GM19328 (cell line): ENCODE results near the gene ZFAND2A.
"Not testable (repeated sequence)": the region's sequence is repeated elsewhere in the genome, so short reads cannot be mapped to it uniquely, and the experiment has no call there.

ENCODE experiments used
- ATAC-seq: cut with Tn5 transposase; IDR thresholded peaks from one replicate; pipeline ENCODE4 v1.9.1; 2021; ENCODE audit warnings: mild to moderate bottlenecking, moderate library complexity; ENCODE audit not compliant: unreplicated experiment

Gene ZFAND2A

DNA sequence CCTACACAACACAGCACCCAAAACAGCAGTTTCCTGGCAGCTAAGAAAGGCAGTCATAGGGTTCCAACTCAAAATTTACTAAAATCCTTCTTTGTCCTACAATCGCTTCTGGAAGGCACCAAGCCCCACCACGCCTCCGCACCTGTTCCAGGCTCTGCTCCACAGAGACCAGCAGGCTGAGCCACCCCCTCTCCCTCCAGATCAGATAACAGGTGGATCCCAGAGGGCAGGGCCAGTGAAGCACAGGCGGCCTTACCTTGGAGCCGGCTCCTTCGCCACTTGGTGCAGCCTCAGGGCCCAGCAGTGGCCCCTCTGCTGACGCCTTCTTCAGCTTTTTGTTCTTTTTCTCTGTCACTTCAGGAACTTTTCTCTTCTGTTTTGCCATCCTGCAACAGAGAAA lies 33.0 kb downstream of the ZFAND2A start:
- no peak for ATAC-seq

DNA sequence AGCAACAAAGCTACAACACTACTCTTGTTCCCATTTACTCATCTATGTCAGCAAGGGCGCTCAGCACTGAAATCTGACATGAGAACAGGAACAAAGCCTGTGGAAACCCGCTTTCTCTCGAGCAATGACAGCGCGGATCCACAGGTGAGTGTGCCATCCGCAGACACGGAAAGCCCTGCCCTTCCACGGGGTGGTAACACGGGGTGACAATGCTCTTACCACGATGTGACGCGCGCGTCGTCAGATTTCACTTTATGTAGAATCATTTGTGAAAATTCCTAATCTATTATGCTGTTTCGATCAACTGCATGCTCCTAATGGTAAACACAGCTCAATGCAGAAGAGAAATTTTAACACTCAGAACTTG lies 34.4 kb downstream of the ZFAND2A start:
- no peak for ATAC-seq

DNA sequence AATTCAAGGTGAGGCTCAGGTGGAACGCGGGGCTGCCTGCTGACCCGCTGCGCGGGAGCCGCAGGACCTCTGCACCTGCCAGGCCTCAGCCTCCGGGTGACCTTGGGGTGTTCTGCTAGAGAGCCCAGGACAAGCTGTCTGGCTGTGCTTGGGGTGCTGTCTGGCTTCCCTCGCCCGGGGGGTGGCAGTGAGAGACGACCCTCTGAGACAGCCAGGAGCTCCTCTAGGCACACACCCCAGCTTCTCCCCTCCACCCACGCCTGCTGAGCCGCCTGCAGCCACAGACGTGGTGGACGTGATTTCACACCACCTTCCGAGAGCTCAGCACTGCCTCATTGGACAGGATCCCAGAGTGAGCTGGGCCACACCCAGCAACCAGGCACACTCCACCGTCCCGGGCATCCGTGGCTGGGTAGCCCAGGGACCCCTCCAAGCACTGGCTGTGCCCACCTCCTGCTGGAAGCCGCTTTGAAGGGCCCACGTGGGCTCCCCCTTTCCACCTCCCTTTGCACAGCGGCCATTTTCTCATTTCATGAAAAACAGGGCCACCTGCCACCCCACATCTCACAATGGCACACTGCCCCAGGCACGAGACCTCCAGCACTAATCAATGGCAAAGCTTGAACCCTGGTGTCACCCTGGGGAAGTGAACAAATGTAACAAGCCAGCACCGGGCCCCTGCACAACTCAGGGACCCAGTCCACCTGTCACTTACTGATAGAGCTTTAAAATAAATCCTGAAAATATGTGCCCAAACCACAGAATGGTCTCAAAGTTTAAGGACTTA lies 35.0 kb downstream of the ZFAND2A start:
- no peak for ATAC-seq

DNA sequence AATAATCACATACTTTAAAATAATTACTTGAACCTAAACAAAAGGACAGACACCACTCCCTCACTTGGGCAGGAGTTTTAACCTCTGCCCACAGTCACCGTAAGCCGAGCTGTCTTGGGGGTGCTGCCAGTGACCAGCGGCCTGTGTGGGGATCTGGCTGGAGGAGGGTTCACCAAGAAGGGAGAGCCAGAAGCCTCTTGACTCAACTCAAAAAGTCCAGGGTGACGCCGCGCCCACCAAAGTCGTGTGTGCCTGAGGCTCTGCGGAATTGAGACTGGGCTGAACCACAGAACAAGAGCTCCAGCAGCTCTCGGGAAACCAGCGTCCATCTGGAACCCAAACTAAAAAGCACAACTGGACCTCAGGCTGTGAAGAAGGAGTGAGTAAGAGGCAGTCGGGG lies 35.8 kb downstream of the ZFAND2A start:
- no peak for ATAC-seq

DNA sequence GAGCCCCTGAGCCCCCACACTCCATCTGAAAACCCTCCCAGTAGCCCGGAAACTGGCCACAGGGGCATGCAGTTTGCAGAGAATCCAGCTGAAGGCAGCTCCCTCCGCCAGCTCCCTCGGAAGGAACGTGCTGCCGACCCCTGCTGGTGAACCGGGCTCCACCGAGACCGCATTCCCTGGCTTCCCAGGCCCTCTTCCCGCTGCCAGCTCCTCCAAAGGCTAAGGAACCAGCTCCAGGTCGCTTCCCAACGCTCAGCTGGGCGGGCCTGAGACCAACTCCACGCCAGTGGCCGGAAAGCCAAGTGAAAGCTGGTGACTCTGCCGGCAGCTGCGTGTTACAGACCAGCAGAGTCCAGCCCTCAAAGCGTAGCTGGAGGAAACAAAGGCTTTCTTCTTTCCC lies 36.3 kb downstream of the ZFAND2A start:
- ATAC-seq = no peak

DNA sequence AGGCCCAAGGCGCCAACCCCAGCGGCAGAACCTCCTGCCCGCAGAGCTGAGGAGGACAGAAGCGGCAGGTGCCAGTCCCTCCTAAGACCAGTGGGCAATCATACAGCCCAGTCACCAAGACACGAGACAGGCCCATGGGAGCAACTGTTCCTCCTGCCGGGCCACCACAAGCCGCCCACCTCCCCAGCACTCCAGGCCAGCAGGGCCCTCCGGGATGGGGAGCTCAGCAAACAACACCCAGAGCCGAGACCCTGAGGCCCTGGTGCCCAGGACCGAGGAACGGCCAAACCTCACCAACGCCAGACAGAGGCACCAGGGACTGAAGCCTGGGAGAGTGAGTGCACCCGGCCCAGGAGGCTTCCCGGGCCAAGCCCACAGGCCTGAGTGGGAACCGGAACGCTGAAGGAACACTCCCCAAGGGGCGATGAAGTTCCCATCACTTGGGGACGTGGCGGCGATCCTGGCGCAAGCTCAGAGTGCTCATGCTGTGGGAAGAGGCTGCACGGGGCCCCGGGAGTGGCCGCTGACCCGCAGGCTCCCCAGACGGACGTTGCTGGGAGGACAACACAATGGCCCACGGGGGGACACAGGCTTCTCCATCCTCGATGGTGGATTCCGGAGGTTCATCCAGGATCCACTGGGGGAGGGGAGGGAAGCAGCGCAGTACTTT lies 37.0 kb downstream of the ZFAND2A start:
- no peak for ATAC-seq

DNA sequence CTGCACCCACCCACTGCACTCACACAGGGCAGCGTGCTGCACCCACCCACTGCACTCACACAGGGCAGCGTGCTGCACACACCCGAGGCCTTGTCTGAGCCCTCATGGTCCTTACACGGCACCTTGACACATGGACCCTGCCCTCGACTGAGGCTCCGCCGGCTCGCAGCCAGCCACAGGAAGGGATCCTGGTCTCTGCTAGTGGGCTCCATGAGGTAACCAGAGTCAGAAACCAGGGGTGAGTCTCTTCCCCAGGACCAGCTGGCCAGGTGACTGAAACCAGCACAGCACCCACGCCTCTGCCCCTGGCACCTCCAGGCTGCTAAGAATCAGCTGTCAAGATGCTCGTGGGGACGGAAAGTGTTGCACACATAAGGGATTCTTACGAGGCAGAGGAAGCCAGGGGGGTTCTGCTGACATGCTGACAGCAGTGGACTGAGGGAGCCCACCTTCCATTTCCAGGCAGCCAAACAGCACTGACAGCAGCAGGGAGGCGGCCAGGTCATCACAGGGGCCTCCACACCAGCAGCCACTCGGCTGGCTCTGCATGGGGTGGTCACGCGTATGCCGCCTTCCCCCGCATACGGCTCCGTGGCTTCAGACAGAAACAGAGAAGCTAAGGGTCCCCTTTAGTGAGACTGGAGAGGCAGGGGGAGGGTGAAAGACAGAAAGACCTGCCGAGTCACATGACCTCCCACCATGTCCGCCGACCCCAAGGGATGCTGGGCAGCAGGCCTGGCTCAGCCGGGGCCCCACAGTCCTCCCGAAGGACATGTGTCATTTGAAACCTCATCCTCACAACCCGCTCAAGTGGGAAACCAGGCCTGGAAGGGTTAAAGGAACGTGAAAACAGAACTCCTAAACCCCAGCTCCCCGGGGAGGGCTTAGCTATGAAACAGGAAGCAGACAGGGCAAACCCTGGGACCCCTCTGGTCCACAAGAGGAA lies 37.8 kb downstream of the ZFAND2A start:
- ATAC-seq = no peak

GRCh38 chr7:1121476-1121875 lies 38.5 kb downstream of the ZFAND2A start:
- no peak for ATAC-seq

DNA sequence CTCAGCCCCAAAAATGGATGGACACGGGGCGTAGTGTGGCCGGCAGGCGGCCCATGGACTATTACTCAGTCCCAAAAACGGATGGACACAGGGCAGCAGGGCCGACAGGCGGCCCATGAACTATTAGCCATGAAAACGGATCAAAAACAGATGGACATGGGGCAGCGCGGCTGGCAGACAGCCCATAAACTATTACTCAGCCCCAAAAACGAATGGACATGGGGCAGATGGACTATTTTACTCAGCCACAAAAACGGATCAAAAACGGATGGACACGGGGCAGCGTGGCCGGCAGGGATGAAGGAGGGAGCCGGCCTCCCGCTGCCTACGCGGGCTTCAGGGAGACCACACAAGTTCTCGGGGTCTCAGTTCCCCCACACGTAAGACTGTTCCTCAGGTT lies 39.2 kb downstream of the ZFAND2A start:
- no peak for ATAC-seq

DNA sequence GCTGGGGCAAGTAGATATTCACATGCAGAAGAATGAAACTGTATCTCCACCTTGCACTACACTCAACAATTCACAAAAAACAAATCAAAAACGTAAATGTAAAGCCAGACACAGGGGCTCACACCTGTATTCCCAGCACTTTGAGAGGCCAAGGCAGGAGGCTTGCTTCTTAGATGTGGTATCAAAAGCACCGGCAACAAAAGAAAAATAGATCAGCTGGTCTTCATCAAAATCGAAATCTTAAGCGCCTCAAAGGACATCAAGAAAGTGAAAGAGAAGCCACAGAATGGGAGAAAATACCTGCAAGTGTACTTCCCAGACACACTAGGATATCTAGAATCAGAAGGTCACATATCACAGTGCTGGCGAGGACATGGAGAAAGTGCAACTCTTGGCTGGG lies 40.8 kb downstream of the ZFAND2A start:
- no peak for ATAC-seq

DNA sequence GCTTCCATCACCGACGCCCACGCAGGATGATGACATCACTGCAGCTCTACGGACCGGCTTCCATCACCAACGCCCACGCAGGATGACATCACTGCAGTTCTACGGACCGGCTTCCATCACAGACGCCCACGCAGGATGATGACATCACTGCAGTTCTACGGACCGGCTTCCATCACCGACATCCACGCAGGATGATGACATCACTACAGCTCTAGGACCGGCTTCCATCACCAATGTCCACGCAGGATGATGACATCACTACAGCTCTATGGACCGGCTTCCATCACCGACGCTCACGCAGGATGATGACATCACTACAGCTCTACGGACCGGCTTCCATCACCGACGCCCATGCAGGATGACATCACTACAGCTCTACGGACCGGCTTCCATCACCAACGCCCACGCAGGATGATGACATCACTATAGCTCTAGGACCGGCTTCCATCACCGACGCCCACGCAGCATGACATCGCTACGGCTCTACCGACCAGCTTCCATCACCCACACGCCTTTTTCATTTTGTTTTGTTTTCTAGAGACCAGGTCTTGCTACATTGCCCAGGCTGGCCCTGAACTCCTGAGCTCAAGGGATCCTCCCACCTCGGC lies 42.6 kb downstream of the ZFAND2A start:
- no peak for ATAC-seq

DNA sequence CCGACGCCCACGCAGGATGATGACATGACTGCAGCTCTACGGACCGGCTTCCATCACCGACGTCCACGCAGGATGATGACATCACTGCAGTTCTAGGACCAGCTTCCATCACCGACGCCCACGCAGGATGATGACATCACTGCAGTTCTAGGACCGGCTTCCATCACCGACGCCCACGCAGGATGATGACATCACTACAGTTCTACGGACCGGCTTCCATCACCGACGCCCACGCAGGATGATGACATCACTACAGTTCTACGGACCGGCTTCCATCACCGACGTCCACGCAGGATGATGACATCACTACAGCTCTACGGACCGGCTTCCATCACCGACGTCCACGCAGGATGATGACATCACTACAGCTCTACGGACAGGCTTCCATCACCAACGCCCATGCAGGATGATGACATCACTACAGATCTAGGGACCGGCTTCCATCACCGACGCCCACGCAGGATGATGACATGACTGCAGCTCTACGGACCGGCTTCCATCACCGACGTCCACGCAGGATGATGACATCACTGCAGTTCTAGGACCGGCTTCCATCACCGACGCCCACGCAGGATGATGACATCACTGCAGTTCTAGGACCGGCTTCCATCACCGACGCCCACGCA lies 43.5 kb downstream of the ZFAND2A start:
- ATAC-seq = not testable (repeated sequence)

- ATAC-seq = not testable (repeated sequence)
These were observed 44.6 kb downstream of the ZFAND2A start for GRCh38 chr7:1115171-1116045.

GRCh38 chr7:1114505-1114904 lies 45.5 kb downstream of the ZFAND2A start:
- ATAC-seq = no peak

- no peak for ATAC-seq
These were observed 45.9 kb downstream of the ZFAND2A start for GRCh38 chr7:1114088-1114487.

GRCh38 chr7:1113548-1113885 lies 46.5 kb downstream of the ZFAND2A start:
- ATAC-seq = no peak

- no peak for ATAC-seq
These were observed 47.1 kb downstream of the ZFAND2A start for GRCh38 chr7:1112625-1113547.

GRCh38 chr7:1112109-1112508 lies 47.9 kb downstream of the ZFAND2A start:
- ATAC-seq = no peak

GRCh38 chr7:1111156-1111555 lies 48.8 kb downstream of the ZFAND2A start:
- no peak for ATAC-seq
